GM23338 (cell line): ENCODE measurements around the gene ATG9A. TPM values are rescaled to one million over a fixed set of nuclear protein-coding genes. Genes with fewer than 3 reads are reported as not detected.
A peak's percentile ranks its signal among the peaks of the same experiment; 100 is the strongest.

Source experiments
- ATAC-seq: fragments of 200-7000 bp; cut with Tn5 transposase; 3 replicates; pipeline ENCODE4 v1.9.1; 2020
- DNase-seq: peaks from one replicate; pipeline ENCODE4 v3.0.0-alpha.2; 2015; ENCODE audit warnings: low spot score
- H2AFZ ChIP-seq: fragments of 200-600 bp; sonication (generic); 2 replicates; pipeline ENCODE4 v1.8.0; 2016; ENCODE audit warnings: antibody characterized with exemption, mild to moderate bottlenecking, moderate library complexity
- H3F3A ChIP-seq: fragments of 200-600 bp; sonication (generic); replicated peaks from 2 replicates; pipeline ENCODE4 v1.8.0; 2017; ENCODE audit warnings: antibody characterized with exemption, mixed run types, low read depth
- H3K27ac ChIP-seq: fragments of 200-600 bp; sonication (generic); 2 replicates; pipeline ENCODE4 v1.6.1; 2016; ENCODE audit warnings: low read depth
- H3K27me3 ChIP-seq: fragments of 200-600 bp; sonication (generic); 2 replicates; pipeline ENCODE4 v1.8.0; 2016; ENCODE audit warnings: mild to moderate bottlenecking, mixed run types, moderate library complexity; ENCODE audit not compliant: insufficient read depth
- H3K36me3 ChIP-seq: fragments of 200-600 bp; sonication (generic); 2 replicates; pipeline ENCODE4 v1.8.0; 2016; ENCODE audit warnings: mild to moderate bottlenecking; ENCODE audit not compliant: insufficient read depth
- H3K4me1 ChIP-seq: fragments of 200-600 bp; sonication (generic); 2 replicates; pipeline ENCODE4 v1.8.0; 2016; ENCODE audit warnings: mild to moderate bottlenecking, moderate library complexity; ENCODE audit not compliant: insufficient read depth
- H3K4me2 ChIP-seq: fragments of 200-600 bp; sonication (generic); 2 replicates; pipeline ENCODE4 v1.7.1; 2017; ENCODE audit warnings: mixed run types
- H3K4me3 ChIP-seq: fragments of 200-600 bp; sonication (generic); 2 replicates; pipeline ENCODE4 v1.6.1; 2016; ENCODE audit warnings: mixed run types
- H3K79me2 ChIP-seq: fragments of 200-600 bp; sonication (generic); replicated peaks from 2 replicates; pipeline ENCODE4 v1.8.0; 2017; ENCODE audit warnings: mild to moderate bottlenecking; ENCODE audit not compliant: insufficient read depth
- H3K9me2 ChIP-seq: fragments of 200-600 bp; sonication (generic); 2 replicates; pipeline ENCODE4 v1.8.0; 2017; ENCODE audit not compliant: insufficient read depth
- H4K20me1 ChIP-seq: fragments of 200-600 bp; sonication (generic); replicated peaks from 2 replicates; pipeline ENCODE4 v1.8.0; 2017; ENCODE audit warnings: mild to moderate bottlenecking; ENCODE audit not compliant: insufficient read depth
- H3K27ac Mint-ChIP-seq: 2 replicates; pipeline ENCODE4 v1.8.0; 2020; ENCODE audit warnings: inconsistent platforms, mild to moderate bottlenecking, moderate library complexity, mixed read lengths
- H3K27me3 Mint-ChIP-seq: 3 replicates; pipeline ENCODE4 v1.8.0; 2022; ENCODE audit warnings: low read depth, mild to moderate bottlenecking, moderate library complexity, mixed read lengths, inconsistent platforms; ENCODE audit not compliant: insufficient read depth, poor library complexity
- H3K36me3 Mint-ChIP-seq: 3 replicates; pipeline ENCODE4 v1.8.0; 2021; ENCODE audit warnings: low read depth, mild to moderate bottlenecking, inconsistent platforms, moderate library complexity, mixed read lengths
- H3K4me1 Mint-ChIP-seq: 3 replicates; pipeline ENCODE4 v1.8.0; 2020; ENCODE audit warnings: mild to moderate bottlenecking, inconsistent platforms, mixed read lengths
- H3K4me3 Mint-ChIP-seq: 3 replicates; pipeline ENCODE4 v1.8.0; 2021; ENCODE audit warnings: moderate library complexity, mild to moderate bottlenecking, inconsistent platforms, mixed read lengths
- H3K9me3 Mint-ChIP-seq: 3 replicates; pipeline ENCODE4 v1.8.0; 2020; ENCODE audit warnings: moderate library complexity, mild to moderate bottlenecking, inconsistent platforms, mixed read lengths
- CREB1 ChIP-seq: fragments of 250-450 bp; sonication (Bioruptor Pico); IDR thresholded peaks from 2 replicates; pipeline ENCODE4 v1.5.0; 2020; ENCODE audit warnings: low read depth, mild to moderate bottlenecking, moderate library complexity
- CTCF ChIP-seq, 2 experiments: fragments of 200-600 bp in 1 of 2; sonication (generic) in 1 of 2; conservative IDR thresholded peaks; 2 replicates each; pipeline versions ENCODE4 v1.5.1 to v1.6.1; 2016 to 2017; ENCODE audit warnings: antibody characterized with exemption in 2 of 2, low read depth in 2 of 2, mild to moderate bottlenecking in 2 of 2, moderate library complexity in 1 of 2
- EZH2 ChIP-seq: fragments of 200-600 bp; sonication (generic); IDR thresholded peaks from one replicate; pipeline ENCODE4 v1.8.0; 2017; ENCODE audit warnings: antibody characterized with exemption, mild to moderate bottlenecking, low read depth; ENCODE audit not compliant: unreplicated experiment
- EZH2phosphoT487 ChIP-seq: fragments of 200-600 bp; sonication (generic); IDR thresholded peaks from one replicate; pipeline ENCODE4 v1.8.1; 2018; ENCODE audit warnings: antibody characterized with exemption; ENCODE audit not compliant: unreplicated experiment
- JUNB ChIP-seq: IDR thresholded peaks from one replicate; pipeline ENCODE4 v1.6.1; 2016; ENCODE audit warnings: antibody characterized with exemption; ENCODE audit not compliant: unreplicated experiment
- NANOG ChIP-seq: IDR thresholded peaks from 2 replicates; pipeline ENCODE4 v1.6.1; 2016; ENCODE audit warnings: antibody characterized with exemption, borderline replicate concordance
- POLR2AphosphoS5 ChIP-seq: IDR thresholded peaks from 2 replicates; pipeline ENCODE4 v1.6.1; 2016; ENCODE audit warnings: antibody characterized with exemption, low read depth
- REST ChIP-seq: IDR thresholded peaks from one replicate; pipeline ENCODE4 v1.6.1; 2018; ENCODE audit warnings: antibody characterized with exemption; ENCODE audit not compliant: unreplicated experiment
- ZNF331 ChIP-seq: fragments of 250-450 bp; sonication (Bioruptor Pico); IDR thresholded peaks from 2 replicates; pipeline ENCODE4 v1.5.0; 2020; ENCODE audit warnings: low read depth, mild to moderate bottlenecking, moderate library complexity
- ZNF462 ChIP-seq: fragments of 250-450 bp; sonication (Bioruptor Pico); IDR thresholded peaks from 2 replicates; pipeline ENCODE4 v1.5.0; 2020; ENCODE audit warnings: mild to moderate bottlenecking, moderate library complexity
- polyA plus RNA-seq: library from polyadenylated mRNA; unstranded; fragments of >200 nt; fragmentation: Nextera tagmentation; extraction: Ambion mirVana; gene quantifications from 2 replicates; pipeline ENCODE4 v1.2.1, GENCODE V29; 2016
- total RNA-seq: library from RNA; depleted of rRNA; stranded (reverse); fragments of >200 nt; shearing (Covaris generic); gene quantifications from 2 replicates; pipeline ENCODE4 v1.2.3, GENCODE V29; 2014

Gene ATG9A
- total and polyA plus RNA-seq, 2 experiments from 2014 or later: 20.7 to 54.2 TPM

GRCh38 chr2:219177552-219178376, 51.7 kb downstream of the ATG9A start, which contains the start of gene RETREG2 (continued):
- TF ChIP-seq EZH2phosphoT487 (no peak), POLR2AphosphoS5 (peak; percentile 79), EZH2 (no peak), ZNF331 (no peak), CREB1 (CRISPR knock-in tag) (peak; percentile 65), NANOG (no peak), REST (no peak), JUNB (no peak)

- peaks cover 20% of the 10 kb centered on the region for H3F3A ChIP-seq
- H3K27ac ChIP-seq: peak within 1 kb of the TSS; percentile 92
- Mint-ChIP-seq H3K36me3 (peaks cover 36% of the 10 kb centered on the region), H3K27me3 (peaks cover 15% of the 10 kb centered on the region), H3K27ac (peak within 1 kb of the TSS; percentile 87), H3K4me1 (peaks cover 13% of the 10 kb centered on the region; the same call in 2 of the 3 replicates), H3K4me3 (peak within 1 kb of the TSS; percentile 90), H3K9me3 (no peaks in the 10 kb centered on the region; the same call in 2 of the 3 replicates)
- H4K20me1 ChIP-seq: no peaks in the 10 kb centered on the region; the same call in 1 of the 2 replicates
- peak within 1 kb of the TSS; percentile 92 for H2AFZ ChIP-seq
- H3K9me2 ChIP-seq: no peaks in the 10 kb centered on the region
- peak; percentile 84 for DNase-seq
- peak; percentile 75 for ATAC-seq
- peaks cover 7% of the 10 kb centered on the region for H3K79me2 ChIP-seq
- peak within 1 kb of the TSS; percentile 95 for H3K4me2 ChIP-seq
- no peaks in the 10 kb centered on the region for H3K36me3 ChIP-seq
- no peaks in the 10 kb centered on the region for H3K27me3 ChIP-seq
- H3K4me3 ChIP-seq: peak within 1 kb of the TSS; percentile 71
- H3K4me1 ChIP-seq: peaks cover 13% of the 10 kb centered on the region
- TF ChIP-seq ZNF462 (CRISPR knock-in tag): no peak
- TF ChIP-seq CTCF (conservative IDR thresholded peaks at IDR 0.05; ENCODE audit: low read depth in 2 of 2): no peak
- TF ChIP-seq EZH2phosphoT487: no peak
- TF ChIP-seq POLR2AphosphoS5: peak; percentile 75
- peak; percentile 48 for TF ChIP-seq CREB1 (CRISPR knock-in tag)
- no peak for TF ChIP-seq EZH2
These were observed 52.5 kb downstream of the ATG9A start, which contains the start of gene CNPPD1 for GRCh38 chr2:219176818-219177551. Gene CNPPD1 (minus strand): TSS chr2:219176925. CDS start chr2:219176828, 97 bp downstream.
